Endometrial microvascular endothelial cells (primary cell): ENCODE measurements around the gene PTPRQ. TPM values are rescaled to one million over a fixed set of nuclear protein-coding genes. Genes with fewer than 3 reads are reported as not detected.
"Not testable (repeated sequence)": the region's sequence is repeated elsewhere in the genome, so short reads cannot be mapped to it uniquely, and the experiment has no call there.

Experiments used
- in situ Hi-C: cut with HindIII; loops from 2 replicates; pipeline ENCODE4 v1.10.0; 2017; ENCODE audit warnings: low sequenced_read_pairs, low pct_unique_long_range_greater_than_20kb; ENCODE audit errors: inconsistent ontology term
- total RNA-seq: library from RNA; depleted of rRNA; stranded (reverse); fragments of >200 nt; gene quantifications from one replicate; pipeline ENCODE4 v1.2.3, GENCODE V29; 2015; ENCODE audit errors: inconsistent ontology term

The PTPRQ gene
- total RNA-seq, 1 donor from 2014 or later, result under 0.01 TPM

DNA sequence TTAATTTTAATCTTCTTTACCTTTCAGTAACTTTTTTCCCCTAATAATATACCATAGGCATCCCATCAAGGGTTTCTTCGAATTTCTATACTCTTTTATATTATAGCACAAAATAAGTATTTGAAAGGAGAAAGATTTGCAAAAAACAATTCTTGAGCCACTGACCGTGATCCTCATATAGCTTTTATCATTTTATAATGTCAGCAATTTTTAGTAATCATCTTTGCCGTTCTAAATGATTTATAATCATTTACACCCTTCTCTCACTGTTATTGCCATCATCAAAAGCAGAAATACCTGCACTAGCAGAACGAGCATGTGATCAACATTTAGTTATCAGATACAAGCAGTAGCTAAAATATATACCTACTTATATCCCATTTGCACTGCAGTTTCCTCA, 16.9 kb downstream of the PTPRQ start:
- in situ Hi-C loops, result no loop called here

DNA sequence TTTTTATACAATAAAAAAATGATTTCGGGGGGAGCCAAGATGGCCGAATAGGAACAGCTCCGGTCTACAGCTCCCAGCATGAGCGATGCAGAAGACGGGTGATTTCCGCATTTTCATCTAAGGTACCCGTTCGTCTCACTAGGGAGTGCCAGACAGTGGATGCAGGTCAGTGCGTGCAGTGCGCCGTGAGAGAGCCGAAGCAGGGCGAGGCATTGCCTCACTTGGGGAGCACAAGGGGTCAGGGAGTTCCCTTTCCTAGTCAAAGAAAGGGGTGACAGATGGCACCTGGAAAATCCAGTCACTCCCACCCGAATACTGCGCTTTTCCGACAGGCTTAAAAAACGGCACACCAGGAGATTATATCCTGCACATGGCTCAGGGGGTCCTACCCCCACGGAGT, 17.8 kb downstream of the PTPRQ start:
- in situ Hi-C loops, result not testable (repeated sequence)

- in situ Hi-C loops, result no loop called here
These were observed 25.6 kb downstream of the PTPRQ start for GRCh38 chr12:80469681-80470080.

DNA sequence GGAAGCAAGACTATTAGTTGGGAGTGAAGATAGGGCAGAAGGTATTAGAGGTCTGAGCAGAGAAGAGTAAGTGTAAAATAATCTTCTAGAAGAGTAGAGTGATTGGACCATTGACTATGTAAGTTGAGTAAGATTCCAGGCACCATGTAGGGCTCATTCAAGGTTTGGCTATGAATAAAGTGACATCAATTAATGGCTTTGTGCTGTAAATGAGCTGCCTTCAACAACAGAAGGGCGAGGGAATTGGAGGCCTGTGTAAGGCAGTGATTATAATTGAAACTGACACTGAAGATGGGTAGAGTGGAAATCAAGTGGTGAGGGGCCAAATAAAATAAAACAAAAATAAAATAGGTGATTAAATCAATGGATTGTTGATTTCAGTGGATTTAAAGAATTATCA, 26.4 kb downstream of the PTPRQ start:
- in situ Hi-C loops, result no loop called here

DNA sequence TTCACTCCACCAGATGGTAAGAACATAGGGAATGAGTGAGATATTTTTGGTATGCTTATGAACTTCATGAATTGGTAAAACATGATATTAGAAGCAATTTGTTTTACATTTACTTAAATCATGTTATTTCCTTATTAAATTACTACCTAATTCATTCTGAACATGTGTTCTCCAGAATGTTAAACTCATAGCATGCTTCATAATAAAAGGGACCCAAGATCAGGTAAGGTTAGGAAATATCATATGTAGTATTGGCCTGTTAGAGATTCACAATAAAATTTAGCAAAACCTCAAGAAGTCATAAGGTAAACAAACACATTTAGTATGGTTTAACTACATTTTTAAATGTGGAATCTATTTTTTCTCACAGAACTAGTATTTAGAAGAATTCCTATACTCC, 28.2 kb downstream of the PTPRQ start:
- in situ Hi-C loops, result no loop called here

DNA sequence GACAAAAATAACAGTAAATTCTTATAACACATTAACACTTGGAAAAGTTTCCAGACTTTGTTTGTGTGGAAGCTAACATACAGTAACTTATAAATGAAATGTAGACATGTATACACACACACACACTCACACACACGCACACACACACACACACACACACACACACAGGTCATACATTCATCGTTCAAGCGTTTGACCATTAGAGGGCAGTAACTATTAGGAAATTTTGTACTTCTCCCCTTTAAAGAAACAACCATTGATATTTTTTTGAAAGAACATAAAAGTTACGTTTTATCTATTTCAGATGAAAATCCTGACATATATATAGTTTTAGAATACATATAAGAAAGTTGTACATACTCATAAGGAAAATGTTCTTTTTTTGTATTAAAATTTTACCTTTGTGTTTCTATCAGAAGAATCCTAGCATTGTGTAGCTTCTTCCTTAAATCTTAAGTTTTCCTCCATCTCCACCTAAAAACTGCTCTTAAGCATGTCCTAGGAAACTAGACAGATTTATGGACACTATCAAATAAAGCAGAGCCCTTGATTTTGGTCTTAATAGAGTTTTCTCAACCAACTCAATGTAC, 29.0 kb downstream of the PTPRQ start:
- in situ Hi-C loops, result no loop called here

- in situ Hi-C loops, result not testable (repeated sequence)
These were observed 33.6 kb downstream of the PTPRQ start for GRCh38 chr12:80477521-80478145.

DNA sequence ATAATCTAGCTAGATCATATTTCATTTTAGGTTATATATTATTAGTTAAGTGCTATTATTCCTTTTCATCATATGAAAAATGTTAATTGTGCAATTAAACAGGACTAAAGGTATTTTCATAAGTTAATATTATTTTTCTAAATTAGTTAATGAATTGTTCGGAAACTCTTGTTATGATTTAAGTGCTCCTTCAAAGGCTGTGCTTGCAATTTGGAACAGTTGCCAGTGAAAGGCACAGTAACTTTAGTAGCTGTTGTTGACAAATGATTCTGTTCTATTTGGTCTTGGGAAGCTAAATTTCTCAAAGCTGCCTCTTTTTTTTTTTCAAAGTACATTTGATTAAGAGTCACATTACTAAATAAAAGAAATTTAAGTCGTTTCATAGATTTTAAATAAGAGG, 40.7 kb downstream of the PTPRQ start:
- in situ Hi-C loops, result no loop called here

GRCh38 chr12:80485222-80485987, 41.4 kb downstream of the PTPRQ start:
- in situ Hi-C loops, result no loop called here

DNA sequence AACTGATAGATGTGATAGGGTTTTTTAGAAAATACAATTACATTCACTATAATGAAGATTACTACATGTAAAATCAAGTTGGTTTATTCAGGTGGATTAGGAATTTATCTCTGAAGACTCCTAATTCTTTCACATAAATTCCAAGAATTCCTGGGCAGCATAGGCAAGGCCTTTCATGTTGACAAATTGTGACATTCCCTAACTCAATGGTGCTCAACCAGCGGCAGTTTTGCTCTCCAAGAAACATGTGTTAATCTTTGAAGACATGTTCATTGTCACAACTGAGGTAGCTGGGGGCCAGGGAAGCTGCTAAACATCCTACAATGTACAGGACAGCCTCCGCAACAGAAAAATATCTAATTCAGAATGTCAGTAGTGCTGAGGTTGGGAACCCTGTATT, 46.3 kb downstream of the PTPRQ start:
- in situ Hi-C loops, result no loop called here

GRCh38 chr12:80491166-80491565, 47.1 kb downstream of the PTPRQ start:
- in situ Hi-C loops, result no loop called here

GRCh38 chr12:80493466-80493865, 49.4 kb downstream of the PTPRQ start:
- in situ Hi-C loops, result no loop called here

DNA sequence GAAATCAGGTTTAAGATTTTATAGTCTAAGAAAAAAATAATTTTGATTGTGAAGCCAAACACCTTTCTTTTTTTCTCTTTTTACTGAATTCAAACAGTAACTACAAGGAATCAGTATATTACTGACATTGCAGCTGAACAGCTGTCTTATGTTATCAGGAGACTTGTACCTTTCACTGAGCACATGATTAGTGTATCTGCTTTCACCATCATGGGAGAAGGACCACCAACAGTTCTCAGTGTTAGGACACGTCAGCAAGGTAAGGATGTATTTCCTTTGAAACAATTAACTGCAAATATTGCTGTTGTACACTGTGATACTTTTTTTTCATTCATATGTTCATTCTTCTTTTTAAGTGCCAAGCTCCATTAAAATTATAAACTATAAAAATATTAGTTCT, 50.8 kb downstream of the PTPRQ start:
- in situ Hi-C loops, result no loop called here

- in situ Hi-C loops, result no loop called here
These were observed 54.2 kb downstream of the PTPRQ start for GRCh38 chr12:80498059-80498728.

DNA sequence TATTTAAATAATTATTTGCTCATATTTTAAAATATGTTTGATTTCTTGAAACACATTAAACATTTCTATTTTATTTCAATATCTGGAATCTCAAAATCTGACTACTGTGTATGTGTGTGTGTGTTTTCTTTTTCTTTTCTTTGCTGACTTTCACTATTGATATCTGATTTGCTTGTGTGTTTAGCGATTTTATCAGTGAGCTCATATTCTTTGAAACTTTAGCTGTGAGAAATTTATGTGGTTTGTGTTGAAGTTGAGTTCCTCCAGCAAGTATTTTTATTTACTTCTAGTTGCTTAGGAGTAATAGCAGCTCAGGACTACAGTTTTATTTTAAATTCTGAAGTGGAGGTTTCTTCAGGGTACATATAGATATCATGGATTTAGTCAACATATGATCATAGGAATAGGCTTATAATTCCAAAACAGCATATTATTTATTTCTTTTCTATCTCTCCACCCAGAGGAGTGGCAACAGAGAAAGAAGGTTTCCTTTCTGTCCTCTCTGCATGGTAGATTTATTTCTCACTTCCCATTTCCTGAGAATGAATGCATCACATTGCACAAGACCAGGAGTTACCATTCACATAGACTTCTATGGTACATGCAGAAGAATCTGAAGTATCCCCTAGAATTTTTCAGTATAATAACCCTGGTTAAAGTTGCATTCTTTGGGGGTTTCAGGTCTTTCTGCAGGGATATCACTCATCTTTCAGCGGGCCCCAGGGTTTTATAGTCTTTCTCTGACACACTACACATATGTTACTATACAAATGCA, 60.5 kb downstream of the PTPRQ start:
- in situ Hi-C loops, result no loop called here

DNA sequence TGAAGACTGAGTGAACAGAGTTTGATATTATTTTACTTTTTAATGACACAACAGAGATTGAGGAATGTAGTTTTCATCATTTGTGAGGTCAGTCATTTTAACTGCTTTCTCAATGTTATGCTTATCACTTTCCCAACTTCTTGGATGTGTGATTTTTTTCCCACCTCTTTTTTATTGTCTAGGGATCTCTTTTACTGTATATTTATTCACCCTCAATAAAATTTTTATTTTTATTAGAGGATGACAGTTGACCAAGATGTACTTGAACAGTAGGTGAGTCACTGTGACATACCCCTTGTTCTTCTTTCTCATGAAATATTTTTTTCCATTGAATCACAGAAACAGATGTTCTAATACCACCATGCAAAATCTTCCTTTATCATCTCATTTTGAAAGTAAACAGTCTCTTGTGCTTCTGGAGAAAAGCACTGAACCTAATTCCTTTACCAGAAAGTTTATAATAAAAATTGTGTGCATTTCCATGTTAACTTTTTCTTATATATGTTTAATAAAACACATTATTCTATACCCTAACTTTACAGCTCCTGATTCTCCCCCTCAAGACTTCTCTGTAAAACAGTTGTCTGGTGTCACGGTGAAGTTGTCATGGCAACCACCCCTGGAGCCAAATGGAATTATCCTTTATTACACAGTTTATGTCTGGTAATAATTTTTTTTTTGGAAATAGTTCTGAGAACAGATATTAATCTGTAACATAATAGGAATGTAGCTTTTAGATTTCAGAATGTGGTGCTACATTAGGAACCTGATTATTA, 65.9 kb downstream of the PTPRQ start:
- in situ Hi-C loops, result no loop called here

GRCh38 chr12:80512781-80513180, 68.7 kb downstream of the PTPRQ start:
- in situ Hi-C loops, result no loop called here

DNA sequence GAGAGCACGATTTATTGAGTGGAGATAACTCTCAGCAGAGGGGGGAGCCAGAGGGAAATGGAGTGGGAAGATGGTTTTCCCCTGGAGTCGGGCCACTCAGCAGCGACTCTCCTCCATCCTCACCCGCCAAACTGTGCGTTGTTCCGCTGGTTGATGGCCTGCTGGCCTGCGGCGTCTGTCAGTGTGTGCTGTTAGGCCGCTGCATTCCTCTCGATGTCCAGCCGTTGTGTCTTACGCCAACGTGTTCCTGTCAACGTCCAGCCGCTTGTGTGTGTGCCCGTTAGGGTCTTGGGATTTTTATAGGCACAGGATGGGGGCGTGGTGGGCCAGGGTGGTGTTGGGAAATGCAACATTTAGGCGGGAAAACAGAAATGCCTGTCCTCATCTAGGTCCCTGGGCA, 69.2 kb downstream of the PTPRQ start:
- in situ Hi-C loops, result no loop called here
